ENCODE measurements around the gene MPRIP.

MPRIP gene

GRCh38 chr17:17071531-17072360 lies 29.5 kb downstream of the MPRIP start:
- no peak for DNase-seq (ENCODE audit: extremely low spot score)
- POLR2A ChIA-PET = no interaction called here
- CTCF ChIA-PET = no interaction called here
- TF ChIP-seq CTCF (IDR thresholded peaks at IDR 0.05; ENCODE audit: control extremely low read depth, extremely low read depth, low read depth, missing control alignments) = no peak

DNA sequence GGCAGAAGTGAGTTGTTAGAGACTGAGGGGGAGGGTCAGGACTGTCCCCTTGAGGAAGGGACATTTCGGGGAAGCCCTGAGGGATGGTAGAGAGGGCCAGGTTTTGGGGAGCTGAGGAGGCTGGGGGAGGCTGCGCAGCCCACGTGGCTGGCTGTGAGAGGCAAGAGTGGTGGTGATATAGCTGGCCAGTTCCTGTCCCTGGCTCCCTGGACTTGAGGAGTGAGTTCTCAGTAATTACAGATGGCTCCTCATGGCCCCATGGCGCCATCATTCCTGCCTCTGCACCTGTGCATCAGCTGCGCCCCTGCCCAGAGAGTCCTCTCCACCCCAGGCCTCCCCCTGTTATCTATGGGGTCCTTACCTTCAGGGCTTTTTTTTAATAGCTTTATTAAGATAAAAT lies 30.3 kb downstream of the MPRIP start:
- TF ChIP-seq CTCF (IDR thresholded peaks at IDR 0.05; ENCODE audit: control extremely low read depth, extremely low read depth, low read depth, missing control alignments) = no peak
- CTCF ChIA-PET = interaction anchor here (1.1 kb wide), 1 partner anchor 69 kb away, joined by 5 read pairs; no protein-coding TSS in a partner anchor
- no peak for DNase-seq (ENCODE audit: extremely low spot score)
- POLR2A ChIA-PET = no interaction called here

DNA sequence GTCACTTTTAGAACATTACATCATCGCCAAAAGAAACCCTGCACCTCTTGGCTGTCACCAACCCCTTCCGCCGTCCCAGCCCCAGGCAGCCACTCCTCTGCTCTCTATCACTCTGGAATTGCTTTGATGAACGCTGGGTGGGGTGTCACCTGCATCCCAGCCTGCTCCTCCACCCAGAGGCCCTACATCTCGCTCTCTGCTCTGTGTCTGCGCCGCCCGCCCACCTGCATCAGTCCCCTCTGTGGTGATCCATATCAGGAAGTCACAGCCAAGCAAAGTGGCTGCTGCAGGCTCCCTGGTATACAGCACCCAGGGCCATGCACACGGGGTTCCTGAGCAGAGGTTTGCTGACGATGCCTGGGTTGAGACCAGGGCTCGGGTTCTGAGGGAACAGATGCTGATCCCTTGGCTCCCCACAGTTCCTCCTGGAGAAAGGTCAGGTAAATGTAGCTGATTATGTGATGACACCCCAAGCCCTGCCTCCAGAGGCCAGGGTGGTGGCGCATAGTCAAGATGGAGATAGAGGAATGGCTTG lies 30.8 kb downstream of the MPRIP start:
- no peak for TF ChIP-seq CTCF (IDR thresholded peaks at IDR 0.05; ENCODE audit: control extremely low read depth, extremely low read depth, low read depth, missing control alignments)
- ChIA-PET POLR2A (no interaction called here), CTCF (interaction anchor here (0.5 to 1.1 kb wide), 3 partner anchors 68 to 1469 kb away, joined by 3 to 5 read pairs (median 3); no protein-coding TSS in a partner anchor)
- no peak for DNase-seq (ENCODE audit: extremely low spot score)

DNA sequence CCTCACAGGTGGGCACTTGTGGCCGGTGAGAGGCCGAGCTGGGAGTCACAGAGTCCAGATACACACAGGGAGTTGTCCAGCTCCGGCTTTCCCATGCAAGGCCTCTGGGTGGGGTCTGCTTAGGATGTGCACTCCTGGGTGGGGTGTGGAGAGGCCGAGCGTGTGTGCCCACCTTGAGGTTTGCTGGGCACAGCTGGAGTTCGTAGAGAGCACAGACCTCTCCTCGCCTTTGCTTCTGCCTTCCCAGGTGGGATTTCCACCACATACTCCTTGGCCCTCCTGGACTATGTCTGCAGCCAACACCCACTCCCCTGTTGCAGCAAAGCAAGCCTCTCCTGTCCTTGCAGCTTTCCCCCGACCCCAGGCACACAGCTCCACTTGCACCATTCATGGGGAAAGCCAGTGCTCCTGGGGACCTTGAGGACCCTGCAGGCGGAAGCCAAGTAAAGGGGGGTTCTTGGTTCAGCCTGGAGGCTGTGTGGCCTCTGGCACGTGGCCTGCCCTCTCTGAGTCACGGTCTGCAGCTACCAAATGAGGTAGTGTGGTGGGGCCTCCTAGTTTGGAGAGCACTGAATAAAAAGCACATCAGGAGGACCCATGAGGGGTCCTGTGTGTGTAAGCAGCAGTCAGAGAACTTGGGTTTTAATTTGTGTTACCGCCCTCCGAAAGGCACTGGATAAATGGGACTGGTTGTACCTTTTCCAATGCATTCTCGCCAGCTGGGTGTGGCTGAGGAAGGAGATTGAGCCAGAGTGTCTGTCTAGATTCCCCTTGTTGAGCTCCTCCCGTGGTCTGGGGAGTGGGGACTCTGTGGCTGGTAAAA lies 31.5 kb downstream of the MPRIP start:
- TF ChIP-seq CTCF (IDR thresholded peaks at IDR 0.05; ENCODE audit: control extremely low read depth, extremely low read depth, low read depth, missing control alignments) = no peak
- ChIA-PET POLR2A (no interaction called here), CTCF (interaction anchor here (0.5 to 0.6 kb wide), 2 partner anchors 1076 to 1468 kb away, joined by 3 read pairs; no protein-coding TSS in a partner anchor)
- no peak for DNase-seq (ENCODE audit: extremely low spot score)

- CTCF ChIA-PET = interaction anchor here (1.4 kb wide), 1 partner anchor 10 kb away, joined by 3 read pairs; no protein-coding TSS in a partner anchor
- DNase-seq (ENCODE audit: extremely low spot score) = no peak
- TF ChIP-seq CTCF (IDR thresholded peaks at IDR 0.05; ENCODE audit: control extremely low read depth, extremely low read depth, low read depth, missing control alignments) = no peak
Measured at GRCh38 chr17:17075125-17075781, 33.0 kb downstream of the MPRIP start.

DNA sequence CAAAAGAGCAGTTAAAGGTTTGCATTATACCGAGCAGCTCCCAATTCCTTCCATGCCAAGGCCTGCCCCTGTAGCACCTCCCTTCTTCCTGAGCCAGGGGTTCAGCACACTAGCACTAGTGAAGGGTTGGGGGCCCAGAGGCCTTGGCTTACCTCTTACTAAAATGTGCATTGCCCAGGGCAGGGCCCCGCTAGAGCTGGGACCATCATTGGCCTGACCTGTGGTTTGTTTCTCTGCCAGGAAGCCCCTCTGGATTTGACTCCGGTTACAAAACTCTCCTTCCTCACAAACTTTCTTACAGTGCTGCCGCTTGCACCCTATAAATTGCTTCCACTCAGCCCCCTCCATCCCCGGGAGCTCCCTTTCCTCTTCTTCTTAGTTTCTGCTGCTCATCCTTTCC lies 33.8 kb downstream of the MPRIP start:
- no peak for TF ChIP-seq CTCF (IDR thresholded peaks at IDR 0.05; ENCODE audit: control extremely low read depth, extremely low read depth, low read depth, missing control alignments)
- CTCF ChIA-PET = interaction anchor here (0.8 to 1.4 kb wide), 4 partner anchors 9 to 83 kb away, joined by 3 read pairs; no protein-coding TSS in a partner anchor
- DNase-seq (ENCODE audit: extremely low spot score) = no peak
- POLR2A ChIA-PET = no interaction called here

More at GRCh38 chr17:17075125-17075781, 33.0 kb downstream of the MPRIP start:
- POLR2A ChIA-PET = no interaction called here
